Panc1 (cell line): ENCODE data around the gene MPHOSPH6. TPM values are rescaled to one million over a fixed set of nuclear protein-coding genes. Genes with fewer than 3 reads are reported as not detected.

Experiments used
- ATAC-seq: fragments of 200-7000 bp; cut with Tn5 transposase; 2 replicates; pipeline ENCODE4 v1.9.1; 2020; ENCODE audit warnings: mild to moderate bottlenecking, moderate library complexity
- BruUV-seq: library from RNA; stranded (reverse); fragments of 400-500 nt; replicated peaks from 2 replicates; lab custom pipeline; 2021; lab: Mats Ljungman, UMichigan
- CTCF ChIA-PET: fragments of 300-600 bp; sonication (Branson Sonifier 250); formaldehyde crosslinking; loops from one replicate; lab custom pipeline; 2022; ENCODE audit warnings: antibody characterized with exemption; lab: Charles Lee
- POLR2A ChIA-PET: fragments of 300-600 bp; sonication (Branson Sonifier 250); formaldehyde crosslinking; loops from one replicate; lab custom pipeline; 2022; ENCODE audit warnings: antibody characterized with exemption; lab: Charles Lee
- DNase-seq: peaks from one replicate; pipeline ENCODE4 v3.0.0-alpha.2; 2010; ENCODE audit warnings: low read depth, low spot score
- H3K27ac ChIP-seq: 2 replicates; pipeline ENCODE4 v1.5.1; 2011; ENCODE audit warnings: mild to moderate bottlenecking, low read length, inconsistent platforms
- H3K27me3 ChIP-seq: fragments of 200-500 bp; sonication (Bioruptor generic); 2 replicates; pipeline ENCODE4 v1.6.0; 2014; ENCODE audit warnings: low read length, inconsistent platforms; ENCODE audit not compliant: control insufficient read depth, insufficient read depth
- H3K36me3 ChIP-seq: fragments of 200-500 bp; sonication (Bioruptor generic); 2 replicates; pipeline ENCODE4 v1.5.1; 2014; ENCODE audit warnings: inconsistent platforms, mild to moderate bottlenecking, low read length, moderate library complexity; ENCODE audit not compliant: control insufficient read depth, insufficient read depth
- H3K4me1 ChIP-seq: 2 replicates; pipeline ENCODE4 v1.5.1; 2011; ENCODE audit warnings: inconsistent platforms, mild to moderate bottlenecking, low read length, moderate library complexity; ENCODE audit not compliant: control insufficient read depth, insufficient read depth
- H3K4me3 ChIP-seq, 2 experiments: 2 replicates each; pipeline ENCODE4 v1.5.1; 2011 to 2012; ENCODE audit warnings: low read depth in 2 of 2, low read length in 2 of 2, mild to moderate bottlenecking in 2 of 2, inconsistent platforms in 1 of 2, moderate library complexity in 1 of 2
- H3K9me3 ChIP-seq: fragments of 200-500 bp; sonication (Bioruptor generic); 2 replicates; pipeline ENCODE4 v1.5.1; 2014; ENCODE audit warnings: low read depth, mild to moderate bottlenecking, inconsistent platforms, low read length, moderate library complexity; ENCODE audit not compliant: control insufficient read depth, insufficient read depth
- CTCF ChIP-seq: fragments of 450-650 bp; IDR thresholded peaks from 2 replicates; pipeline ENCODE4 v1.5.1; 2017; ENCODE audit warnings: mild to moderate bottlenecking
- POLR2AphosphoS5 ChIP-seq: IDR thresholded peaks from 2 replicates; pipeline ENCODE4 v1.6.1; 2012; ENCODE audit warnings: mild to moderate bottlenecking, low read depth, low read length, moderate library complexity
- REST ChIP-seq, 2 experiments: IDR thresholded peaks; 2 replicates each; pipeline ENCODE4 v1.6.1; 2011 to 2012; ENCODE audit warnings: low read depth in 2 of 2, control low read depth in 1 of 2, low read length in 1 of 2, mild to moderate bottlenecking in 1 of 2, moderate library complexity in 1 of 2; ENCODE audit not compliant: insufficient read depth in 1 of 2
- SIN3A ChIP-seq: IDR thresholded peaks from 2 replicates; pipeline ENCODE4 v1.6.1; 2012; ENCODE audit warnings: low read depth, mild to moderate bottlenecking, low read length, moderate library complexity, borderline replicate concordance; ENCODE audit not compliant: insufficient read depth
- TCF7L2 ChIP-seq: IDR thresholded peaks from 2 replicates; pipeline ENCODE4 v1.6.1; 2011; ENCODE audit warnings: mild to moderate bottlenecking, low read depth, low read length, inconsistent platforms
- in situ Hi-C: cut with HindIII; loops from 2 replicates; pipeline ENCODE4 v1.10.0; 2016; ENCODE audit warnings: low sequenced_read_pairs, low pct_unique_long_range_greater_than_20kb
- intact Hi-C: fragments of 100-400 bp; cut with micrococcal nuclease; formaldehyde crosslinking; loops from one replicate; pipeline ENCODE4 v1.10.0; 2022; ENCODE audit not compliant: unreplicated experiment
- total RNA-seq: library from RNA; stranded (reverse); gene quantifications from one replicate; pipeline ENCODE4 v1.2.1, GENCODE V29; 2021; ENCODE audit not compliant: unreplicated experiment

MPHOSPH6 gene
- total RNA-seq, 1 experiment from 2014 or later, result 36.7 TPM

DNA sequence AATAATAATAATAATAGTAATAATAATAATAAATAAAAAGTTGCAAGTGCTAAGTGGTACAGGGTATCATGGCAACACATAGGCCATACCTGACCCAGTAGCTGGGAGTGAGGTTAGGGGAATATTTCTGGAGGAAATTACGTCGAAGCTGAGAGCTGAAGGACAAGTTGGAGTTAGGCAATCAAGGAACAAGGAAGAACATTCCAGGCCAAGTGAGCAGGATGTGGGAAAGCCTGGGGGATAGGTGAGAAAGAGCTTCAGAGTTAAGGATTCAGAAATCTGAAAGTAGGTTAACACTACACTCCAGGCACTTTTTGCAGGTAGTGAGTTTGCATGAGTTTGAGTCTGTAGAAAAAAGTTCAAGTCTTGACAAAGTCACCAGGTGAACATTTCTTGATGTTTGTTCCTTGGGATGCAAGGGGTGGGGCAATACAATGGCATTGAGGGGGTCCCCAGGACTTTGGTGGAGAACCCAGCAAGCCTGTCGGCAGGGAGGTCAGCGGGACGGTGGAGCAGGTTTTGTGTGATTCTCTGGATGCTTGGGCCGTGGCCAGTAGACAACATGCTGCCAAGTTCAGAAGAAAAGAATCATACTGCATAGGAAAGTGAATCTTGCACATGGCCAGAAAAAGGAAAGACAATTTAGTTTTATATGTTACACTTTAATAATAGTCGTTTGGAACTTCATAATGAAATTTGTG, 27.7 kb upstream of the MPHOSPH6 start:
- Histone ChIP-seq H3K27ac (no peak overlapping the region), H3K4me1 (no peaks in the 10 kb centered on the region), H3K36me3 (no peaks in the 10 kb centered on the region), H3K27me3 (no peaks in the 10 kb centered on the region), H3K9me3 (no peaks in the 10 kb centered on the region), H3K4me3 (no peak overlapping the region)
- no peak for DNase-seq
- ATAC-seq, result no peak
- intact Hi-C loops (no loop called here), in situ Hi-C loops (no loop called here)
- ChIA-PET CTCF (no interaction called here), POLR2A (no interaction called here)
- no TSS peak for BruUV-seq
- TF ChIP-seq POLR2AphosphoS5 (no peak), TCF7L2 (no peak), REST (IDR thresholded peaks at IDR 0.05; ENCODE audit: insufficient read depth in 1 of 2, low read depth in 2 of 2, low read length in 1 of 2) (no peak), SIN3A (no peak), CTCF (no peak)

- Histone ChIP-seq H3K9me3 (no peaks in the 10 kb centered on the region), H3K4me3 (no peak overlapping the region), H3K36me3 (no peaks in the 10 kb centered on the region), H3K27me3 (no peaks in the 10 kb centered on the region), H3K27ac (no peak overlapping the region), H3K4me1 (no peaks in the 10 kb centered on the region)
- ATAC-seq (no peak), DNase-seq (no peak)
- in situ Hi-C loops (no loop called here), intact Hi-C loops (no loop called here)
- POLR2A ChIA-PET, result no interaction called here
- TF ChIP-seq POLR2AphosphoS5, result no peak
- no peak for TF ChIP-seq TCF7L2
- no peak for TF ChIP-seq REST (IDR thresholded peaks at IDR 0.05; ENCODE audit: insufficient read depth in 1 of 2, low read depth in 2 of 2, low read length in 1 of 2)
- CTCF ChIA-PET, result no interaction called here
- BruUV-seq, result no TSS peak
Observed at GRCh38 chr16:82195917-82196494, 26.0 kb upstream of the MPHOSPH6 start.
